Astrocyte (in vitro differentiated cells and primary cell): ENCODE results near the gene RTEL1. TPM values are rescaled to one million over a fixed set of nuclear protein-coding genes. Genes with fewer than 3 reads are reported as not detected.
A peak's percentile ranks its signal among the peaks of the same experiment; 100 is the strongest.

Experiments
- DNase-seq: peaks from one replicate; pipeline ENCODE4 v3.0.0-alpha.2; 2010; ENCODE audit warnings: low read depth
- FAIRE-seq: peaks from 2 replicates; lab custom pipeline; 2011; peaks lifted over from hg19 to GRCh38; lab: Jason Lieb, UNC
- H2AFZ ChIP-seq: 2 replicates; pipeline ENCODE4 v1.6.0; 2012; ENCODE audit warnings: low read depth, low read length, inconsistent platforms
- H3K27ac ChIP-seq: 2 replicates; pipeline ENCODE4 v1.5.1; 2011; ENCODE audit warnings: low read depth, low read length, inconsistent platforms
- H3K27me3 ChIP-seq: 2 replicates; pipeline ENCODE4 v1.6.0; 2011; ENCODE audit warnings: low read length, inconsistent platforms; ENCODE audit not compliant: insufficient read depth
- H3K36me3 ChIP-seq: 2 replicates; pipeline ENCODE4 v1.5.1; 2011; ENCODE audit warnings: low read length, inconsistent platforms; ENCODE audit not compliant: insufficient read depth
- H3K4me1 ChIP-seq: 2 replicates; pipeline ENCODE4 v1.5.1; 2011; ENCODE audit warnings: low read length, inconsistent platforms; ENCODE audit not compliant: insufficient read depth
- H3K4me2 ChIP-seq: 2 replicates; pipeline ENCODE4 v1.6.0; 2012; ENCODE audit warnings: low read length, inconsistent platforms
- H3K4me3 ChIP-seq: 2 replicates; pipeline ENCODE4 v1.5.1; 2011; ENCODE audit warnings: low read depth, mild to moderate bottlenecking, low read length, inconsistent platforms; ENCODE audit not compliant: insufficient read depth
- H3K79me2 ChIP-seq: 2 replicates; pipeline ENCODE4 v1.6.0; 2012; ENCODE audit warnings: mild to moderate bottlenecking, low read length, inconsistent platforms; ENCODE audit not compliant: insufficient read depth
- H3K9ac ChIP-seq: 2 replicates; pipeline ENCODE4 v1.6.0; 2012; ENCODE audit warnings: mild to moderate bottlenecking, low read length, inconsistent platforms
- H3K9me3 ChIP-seq: 2 replicates; pipeline ENCODE4 v1.5.1; 2012; ENCODE audit warnings: low read depth, mild to moderate bottlenecking, low read length, inconsistent platforms; ENCODE audit not compliant: insufficient read depth
- H4K20me1 ChIP-seq: 2 replicates; pipeline ENCODE4 v1.6.0; 2012; ENCODE audit warnings: low read length, inconsistent platforms; ENCODE audit not compliant: insufficient read depth
- H3K27ac Mint-ChIP-seq: one replicate; pipeline ENCODE4 v1.8.0; 2021; ENCODE audit warnings: mild to moderate bottlenecking, mixed read lengths; ENCODE audit not compliant: unreplicated experiment
- H3K27me3 Mint-ChIP-seq: one replicate; pipeline ENCODE4 v1.8.0; 2021; ENCODE audit warnings: low read depth, mixed read lengths; ENCODE audit not compliant: unreplicated experiment
- H3K36me3 Mint-ChIP-seq: one replicate; pipeline ENCODE4 v1.8.0; 2021; ENCODE audit warnings: low read depth, mixed read lengths; ENCODE audit not compliant: unreplicated experiment
- H3K4me1 Mint-ChIP-seq: one replicate; pipeline ENCODE4 v1.8.0; 2021; ENCODE audit warnings: low read depth, mixed read lengths; ENCODE audit not compliant: unreplicated experiment
- H3K4me3 Mint-ChIP-seq: one replicate; pipeline ENCODE4 v1.8.0; 2021; ENCODE audit warnings: mild to moderate bottlenecking, moderate library complexity, mixed read lengths; ENCODE audit not compliant: unreplicated experiment
- H3K9me3 Mint-ChIP-seq: one replicate; pipeline ENCODE4 v1.8.0; 2021; ENCODE audit warnings: mild to moderate bottlenecking, mixed read lengths; ENCODE audit not compliant: unreplicated experiment
- CTCF ChIP-seq: IDR thresholded peaks from 2 replicates; pipeline ENCODE4 v1.5.1; 2011; ENCODE audit warnings: low read depth, mild to moderate bottlenecking, inconsistent platforms, low read length, moderate library complexity; ENCODE audit not compliant: insufficient read depth
- EZH2 ChIP-seq: IDR thresholded peaks from 2 replicates; pipeline ENCODE4 v1.6.1; 2012; ENCODE audit warnings: mild to moderate bottlenecking, low read length, inconsistent platforms; ENCODE audit not compliant: insufficient read depth
- total RNA-seq: library from RNA; stranded (reverse); gene quantifications from 2 replicates; pipeline ENCODE4 v1.2.1, GENCODE V29; 2021

RTEL1 gene
- total RNA-seq, 1 donor from 2014 or later: 15.5 TPM

DNA sequence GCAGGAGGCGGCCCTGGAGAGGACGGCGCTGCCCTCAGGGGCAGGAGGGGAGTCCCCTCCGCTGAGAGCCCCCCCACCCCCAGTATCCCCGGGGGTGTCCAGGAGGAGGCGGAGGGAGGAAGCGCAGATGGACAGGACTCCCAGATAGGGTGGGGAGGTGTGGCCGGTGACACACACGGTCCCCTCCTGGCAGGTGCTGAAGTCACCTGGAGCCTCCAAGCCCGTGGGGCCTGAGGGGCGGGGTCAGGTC lies 6.2 kb upstream of the RTEL1 start:
- H3K4me3 Mint-ChIP-seq: peak overlapping the region; percentile 83
- Histone ChIP-seq H3K27ac (no peak overlapping the region), H3K27me3 (no peaks in the 10 kb centered on the region), H3K9ac (peak overlapping the region; percentile 57), H4K20me1 (peaks cover 23% of the 10 kb centered on the region), H3K36me3 (no peaks in the 10 kb centered on the region), H3K9me3 (no peaks in the 10 kb centered on the region), H3K4me1 (peaks cover 13% of the 10 kb centered on the region), H3K79me2 (peaks cover 6% of the 10 kb centered on the region), H2AFZ (no peak overlapping the region), H3K4me3 (peak overlapping the region; percentile 56), H3K4me2 (peak overlapping the region; percentile 91)
- no peak for DNase-seq
- H3K27ac Mint-ChIP-seq: no peak overlapping the region
- H3K36me3 Mint-ChIP-seq: no peaks in the 10 kb centered on the region
- peaks cover 7% of the 10 kb centered on the region for H3K27me3 Mint-ChIP-seq
- no peak for FAIRE-seq
- TF ChIP-seq EZH2 (no peak), CTCF (no peak)
- H3K9me3 Mint-ChIP-seq: no peaks in the 10 kb centered on the region
- peaks cover 3% of the 10 kb centered on the region for H3K4me1 Mint-ChIP-seq

- H3K9ac ChIP-seq: peak overlapping the region; percentile 57
- TF ChIP-seq CTCF (no peak), EZH2 (peak; percentile 81)
- Mint-ChIP-seq H3K9me3 (no peaks in the 10 kb centered on the region), H3K36me3 (no peaks in the 10 kb centered on the region), H3K27me3 (peaks cover 7% of the 10 kb centered on the region), H3K4me1 (peaks cover 3% of the 10 kb centered on the region), H3K4me3 (peak overlapping the region; percentile 77), H3K27ac (no peak overlapping the region)
- H3K4me2 ChIP-seq: peak overlapping the region; percentile 91
- no peaks in the 10 kb centered on the region for H3K36me3 ChIP-seq
- peaks cover 13% of the 10 kb centered on the region for H3K4me1 ChIP-seq
- no peaks in the 10 kb centered on the region for H3K27me3 ChIP-seq
- peaks cover 23% of the 10 kb centered on the region for H4K20me1 ChIP-seq
- H2AFZ ChIP-seq: peak overlapping the region; percentile 73
- peak overlapping the region; percentile 56 for H3K4me3 ChIP-seq
- FAIRE-seq: no peak
- no peak for DNase-seq
- H3K9me3 ChIP-seq: no peaks in the 10 kb centered on the region
- no peak overlapping the region for H3K27ac ChIP-seq
- H3K79me2 ChIP-seq: peaks cover 6% of the 10 kb centered on the region
These were observed 5.7 kb upstream of the RTEL1 start for GRCh38 chr20:63652192-63652980.
